GM12891 (cell line): ENCODE results near the gene LRRC8B.

Source experiments
- PAX5 ChIP-seq: IDR thresholded peaks from 2 replicates; pipeline ENCODE4 v1.6.1; 2011; ENCODE audit warnings: low read length, moderate library complexity, mild to moderate bottlenecking; ENCODE audit not compliant: insufficient read depth, severe bottlenecking
- POLR2A ChIP-seq: IDR thresholded peaks from 2 replicates; pipeline ENCODE4 v1.6.1; 2011; ENCODE audit warnings: low read depth, low read length, control low read depth
- POLR2AphosphoS5 ChIP-seq: IDR thresholded peaks from 2 replicates; pipeline ENCODE4 v1.6.1; 2011; ENCODE audit warnings: low read depth, low read length, control low read depth
- SPI1 ChIP-seq: IDR thresholded peaks from 2 replicates; pipeline ENCODE4 v1.6.1; 2011; ENCODE audit warnings: low read depth, low read length, control low read depth
- TAF1 ChIP-seq: IDR thresholded peaks from 2 replicates; pipeline ENCODE4 v1.6.1; 2011; ENCODE audit warnings: low read depth, low read length, control low read depth

GRCh38 chr1:89607586-89608318 lies 83.1 kb downstream of the LRRC8B start:
- no peak for TF ChIP-seq TAF1
- no peak for TF ChIP-seq POLR2A
- no peak for TF ChIP-seq POLR2AphosphoS5
- TF ChIP-seq SPI1: no peak
- no peak for TF ChIP-seq PAX5
